Measurements from ENCODE around the gene DSCAML1. TPM values are rescaled to one million over a fixed set of nuclear protein-coding genes. Genes with fewer than 3 reads are reported as not detected.

The DSCAML1 gene
- total and polyA plus RNA-seq, 8 donors: 0.08 to 2.9 (median 0.45) TPM

GRCh38 chr11:117392001-117392690, 404.9 kb downstream of the DSCAML1 start:
- no peak for DNase-seq
- intact Hi-C loops (cut with DNase I; ENCODE audit: low total_unique reads): no loop called here
- Histone ChIP-seq H3K4me3 (no peak overlapping the region), H3K4me1 (no peaks in the 10 kb centered on the region), H3K36me3 (peaks cover 68 to 100% (median 98%) of the 10 kb centered on the region in 4 donors), H3K9me3 (no peaks in the 10 kb centered on the region), H3K27ac (no peak overlapping the region), H3K27me3 (no peaks in the 10 kb centered on the region)
- TF ChIP-seq POLR2A (IDR thresholded peaks at IDR 0.05) (no peak), POLR2AphosphoS5 (IDR thresholded peaks at IDR 0.05) (no peak), EP300 (IDR thresholded peaks at IDR 0.05) (no peak), CTCF (IDR thresholded peaks at IDR 0.05) (no peak)
- WGBS, 5 donors: 83 to 90% (median 88%) methylated on average over 10 to 12 of the region's 12 CpGs

GRCh38 chr11:117391181-117391580, 405.8 kb downstream of the DSCAML1 start:
- intact Hi-C loops (cut with DNase I; ENCODE audit: low total_unique reads): no loop called here
- no peak for DNase-seq
- H3K27ac ChIP-seq: no peak overlapping the region
- H3K36me3 ChIP-seq: peaks cover 59 to 100% (median 98%) of the 10 kb centered on the region in 4 donors
- H3K9me3 ChIP-seq: no peaks in the 10 kb centered on the region
- no peaks in the 10 kb centered on the region for H3K4me1 ChIP-seq
- WGBS, 5 donors: 87 to 97% (median 95%) methylated on average over 8 of the region's 8 CpGs
- TF ChIP-seq EP300 (IDR thresholded peaks at IDR 0.05) (no peak), CTCF (IDR thresholded peaks at IDR 0.05) (no peak)
- H3K27me3 ChIP-seq: no peaks in the 10 kb centered on the region
- H3K4me3 ChIP-seq: no peak overlapping the region

- no peak overlapping the region for H3K27ac ChIP-seq
- H3K27me3 ChIP-seq: no peaks in the 10 kb centered on the region
- 87 to 96% (median 95%) methylated on average over 8 of the region's 8 CpGs for WGBS, 5 donors
- no peaks in the 10 kb centered on the region for H3K9me3 ChIP-seq
- H3K36me3 ChIP-seq: peaks cover 55 to 100% (median 98%) of the 10 kb centered on the region in 4 donors
- H3K4me3 ChIP-seq: no peak overlapping the region
- DNase-seq: no peak
- H3K4me1 ChIP-seq: no peaks in the 10 kb centered on the region
- intact Hi-C loops (cut with DNase I; ENCODE audit: low total_unique reads): no loop called here
- TF ChIP-seq POLR2AphosphoS5 (IDR thresholded peaks at IDR 0.05) (no peak), CTCF (IDR thresholded peaks at IDR 0.05) (no peak), POLR2A (IDR thresholded peaks at IDR 0.05) (no peak), EP300 (IDR thresholded peaks at IDR 0.05) (no peak)
Observed at GRCh38 chr11:117390743-117391142, 406.3 kb downstream of the DSCAML1 start.

GRCh38 chr11:117387992-117388755, 408.8 kb downstream of the DSCAML1 start:
- Histone ChIP-seq H3K4me3 (no peak overlapping the region), H3K27ac (no peak overlapping the region), H3K9me3 (no peaks in the 10 kb centered on the region), H3K27me3 (no peaks in the 10 kb centered on the region), H3K36me3 (peaks cover 41 to 100% (median 98%) of the 10 kb centered on the region in 4 donors), H3K4me1 (no peaks in the 10 kb centered on the region)
- intact Hi-C loops (cut with DNase I; ENCODE audit: low total_unique reads): no loop called here
- DNase-seq: no peak
- WGBS, 5 donors: 83 to 99% (median 93%) methylated on average over 3 of the region's 3 CpGs
- no peak for TF ChIP-seq POLR2A (IDR thresholded peaks at IDR 0.05)
- TF ChIP-seq EP300 (IDR thresholded peaks at IDR 0.05): no peak
